Subcutaneous adipose tissue (tissue), 4 donors: Measurements from ENCODE around the gene LY6G6D. TPM values are rescaled to one million over a fixed set of nuclear protein-coding genes. Genes with fewer than 3 reads are reported as not detected.

ENCODE experiments used
- CTCF ChIP-seq: fragments of 450-650 bp; IDR thresholded peaks from one replicate; pipeline ENCODE4 v1.5.1; 2016; ENCODE audit warnings: low read depth, mild to moderate bottlenecking, control low read depth, antibody characterized with exemption, moderate library complexity
- total RNA-seq, 4 donors: library from RNA; depleted of rRNA; stranded (reverse); fragments of >200 nt; gene quantifications; one replicate each; pipeline ENCODE4 v1.1.0, GENCODE V29; 2016

LY6G6D gene
- total RNA-seq, 4 donors from 2014 or later, result not detected

- no peak for TF ChIP-seq CTCF
These were observed 25.7 kb upstream of the LY6G6D start for GRCh38 chr6:31689249-31690110.

- no peak for TF ChIP-seq CTCF
These were observed 24.7 kb upstream of the LY6G6D start for GRCh38 chr6:31690231-31691077.

GRCh38 chr6:31691078-31691463, 24.1 kb upstream of the LY6G6D start:
- TF ChIP-seq CTCF, result no peak

- no peak for TF ChIP-seq CTCF
These were observed 23.5 kb upstream of the LY6G6D start for GRCh38 chr6:31691564-31692108.

- no peak for TF ChIP-seq CTCF
These were observed 22.8 kb upstream of the LY6G6D start for GRCh38 chr6:31692353-31692752.

GRCh38 chr6:31692886-31693285, 22.3 kb upstream of the LY6G6D start:
- TF ChIP-seq CTCF, result no peak

- TF ChIP-seq CTCF, result no peak
These were observed 21.6 kb upstream of the LY6G6D start for GRCh38 chr6:31693535-31693934.
